AG04450 (cell line): ENCODE data around the gene C9orf153. TPM values are rescaled to one million over a fixed set of nuclear protein-coding genes. Genes with fewer than 3 reads are reported as not detected.

Experiments used
- CTCF ChIA-PET: fragments of 300-600, 350-600 bp; formaldehyde crosslinking; extraction: SDS; loops from one replicate; lab custom pipeline; 2022; ENCODE audit warnings: antibody characterized with exemption, inconsistent platforms; lab: Charles Lee
- POLR2A ChIA-PET: fragments of 350-600 bp; formaldehyde crosslinking; extraction: SDS; loops from one replicate; lab custom pipeline; 2021; ENCODE audit warnings: antibody characterized with exemption, inconsistent platforms; lab: Yijun Ruan, JAX
- DNase-seq: peaks from one replicate; pipeline ENCODE4 v3.0.0-alpha.2; 2011; ENCODE audit warnings: low read depth, low spot score
- H3K27ac ChIP-seq: one replicate; pipeline ENCODE4 v1.5.1; 2012; ENCODE audit warnings: low read depth, low read length, control low read depth
- H3K27me3 ChIP-seq: one replicate; pipeline ENCODE4 v1.6.0; 2012; ENCODE audit warnings: low read length; ENCODE audit not compliant: control insufficient read depth, insufficient read depth
- H3K4me3 ChIP-seq: 2 replicates; pipeline ENCODE4 v1.5.1; 2011; ENCODE audit warnings: mild to moderate bottlenecking, low read depth, low read length, control low read depth
- H3K9me3 ChIP-seq: 2 replicates; pipeline ENCODE4 v1.5.1; 2012; ENCODE audit warnings: low read length; ENCODE audit not compliant: control insufficient read depth, insufficient read depth
- polyA plus RNA-seq: library from polyadenylated mRNA; depleted of rRNA; stranded (reverse); fragments of >200 nt; gene quantifications from 2 replicates; pipeline ENCODE4 v1.2.3, GENCODE V29; 2011
- TF ChIP-seq, protein P1 (sequence below): IDR thresholded peaks from 2 replicates; pipeline ENCODE4 v1.5.1; 2011; ENCODE audit warnings: low read depth, low read length, control low read depth, inconsistent platforms

C9orf153 gene
- polyA plus RNA-seq, 1 experiment, result 0.30 TPM

DNA sequence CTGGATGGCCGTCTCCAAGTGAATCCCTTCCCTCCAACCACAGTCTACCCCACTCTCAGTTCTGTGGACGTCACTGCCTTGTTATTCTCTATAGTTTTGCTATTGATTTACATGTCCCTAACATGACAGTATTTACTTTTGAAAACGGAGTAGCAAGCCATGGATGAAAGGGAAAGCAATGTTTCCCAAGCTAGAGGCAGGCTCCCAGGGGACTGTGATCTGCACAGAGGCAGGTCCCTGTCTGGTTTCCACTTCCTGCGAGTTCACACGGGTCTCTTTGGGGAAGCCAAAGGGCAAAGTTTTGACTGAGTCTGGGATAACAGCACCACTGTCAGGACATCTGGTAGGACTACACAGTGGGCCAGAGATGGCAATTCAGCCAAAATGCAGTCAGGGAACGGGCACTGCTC is 12.7 kb downstream of the C9orf153 start:
- DNase-seq, result no peak
- ChIA-PET POLR2A (no interaction called here), CTCF (interaction anchor here (1.1 kb wide), 1 partner anchor 8 kb away, joined by 4 read pairs; no protein-coding TSS in a partner anchor)
- Histone ChIP-seq H3K4me3 (no peak overlapping the region), H3K27ac (no peak overlapping the region), H3K27me3 (no peaks in the 10 kb centered on the region), H3K9me3 (no peaks in the 10 kb centered on the region)
- TF ChIP-seq, protein P1, sequence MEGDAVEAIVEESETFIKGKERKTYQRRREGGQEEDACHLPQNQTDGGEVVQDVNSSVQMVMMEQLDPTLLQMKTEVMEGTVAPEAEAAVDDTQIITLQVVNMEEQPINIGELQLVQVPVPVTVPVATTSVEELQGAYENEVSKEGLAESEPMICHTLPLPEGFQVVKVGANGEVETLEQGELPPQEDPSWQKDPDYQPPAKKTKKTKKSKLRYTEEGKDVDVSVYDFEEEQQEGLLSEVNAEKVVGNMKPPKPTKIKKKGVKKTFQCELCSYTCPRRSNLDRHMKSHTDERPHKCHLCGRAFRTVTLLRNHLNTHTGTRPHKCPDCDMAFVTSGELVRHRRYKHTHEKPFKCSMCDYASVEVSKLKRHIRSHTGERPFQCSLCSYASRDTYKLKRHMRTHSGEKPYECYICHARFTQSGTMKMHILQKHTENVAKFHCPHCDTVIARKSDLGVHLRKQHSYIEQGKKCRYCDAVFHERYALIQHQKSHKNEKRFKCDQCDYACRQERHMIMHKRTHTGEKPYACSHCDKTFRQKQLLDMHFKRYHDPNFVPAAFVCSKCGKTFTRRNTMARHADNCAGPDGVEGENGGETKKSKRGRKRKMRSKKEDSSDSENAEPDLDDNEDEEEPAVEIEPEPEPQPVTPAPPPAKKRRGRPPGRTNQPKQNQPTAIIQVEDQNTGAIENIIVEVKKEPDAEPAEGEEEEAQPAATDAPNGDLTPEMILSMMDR, result no peak

DNA sequence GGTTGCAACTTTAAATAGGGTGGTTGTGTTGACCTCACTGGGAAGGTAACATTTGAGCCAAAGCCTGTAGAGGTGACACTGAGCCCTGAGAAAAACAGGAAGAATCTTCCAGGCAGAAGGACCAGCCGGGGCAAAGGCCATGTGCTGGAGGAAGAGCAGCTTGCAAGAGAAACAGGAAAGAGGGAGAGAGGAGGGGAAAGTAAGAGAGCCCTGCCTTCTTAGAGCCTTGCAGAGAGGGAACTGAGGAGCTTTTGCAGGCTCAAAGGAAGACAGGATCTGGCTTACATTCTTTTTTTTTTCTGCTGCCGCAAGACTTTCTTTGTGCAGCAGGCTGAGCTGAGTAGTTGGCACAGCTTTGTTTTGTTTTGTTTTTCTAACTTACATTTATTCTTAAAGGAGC is 17.4 kb downstream of the C9orf153 start:
- ChIA-PET POLR2A (no interaction called here), CTCF (no interaction called here)

DNA sequence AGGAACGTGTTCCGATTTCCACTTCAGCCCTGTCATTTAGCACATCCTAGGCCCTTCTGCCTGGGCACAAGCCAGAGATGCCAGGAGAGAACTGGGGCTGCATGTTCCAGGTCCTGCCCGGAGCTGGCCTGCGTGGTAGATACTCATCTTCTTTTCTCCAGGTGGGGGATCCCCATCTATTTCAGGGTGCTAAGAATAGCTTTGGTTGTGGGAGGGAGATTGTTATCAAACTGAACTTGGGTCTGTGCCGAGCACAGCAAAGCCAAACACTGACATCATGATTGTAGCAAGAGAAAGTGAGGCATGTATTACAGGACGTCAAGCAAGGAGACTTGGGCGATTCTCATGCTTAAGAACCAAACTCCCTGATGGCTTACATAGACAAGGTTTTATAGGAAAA is 18.2 kb downstream of the C9orf153 start:
- Histone ChIP-seq H3K9me3 (no peaks in the 10 kb centered on the region), H3K27ac (no peak overlapping the region), H3K27me3 (no peaks in the 10 kb centered on the region), H3K4me3 (no peak overlapping the region)
- TF ChIP-seq, protein P1, result no peak
- CTCF ChIA-PET, result interaction anchor here (0.6 to 3.6 kb wide), 4 partner anchors 38 to 424 kb away, joined by 3 to 27 read pairs (median 4); no protein-coding TSS in a partner anchor
- POLR2A ChIA-PET, result no interaction called here
- no peak for DNase-seq

More for the DNA sequence above, 17.4 kb downstream of the C9orf153 start:
- no peak for DNase-seq
- TF ChIP-seq, protein P1, result no peak
- H3K4me3 ChIP-seq, result no peak overlapping the region
- H3K27me3 ChIP-seq, result no peaks in the 10 kb centered on the region
- H3K9me3 ChIP-seq, result no peaks in the 10 kb centered on the region
- H3K27ac ChIP-seq, result no peak overlapping the region

DNA sequence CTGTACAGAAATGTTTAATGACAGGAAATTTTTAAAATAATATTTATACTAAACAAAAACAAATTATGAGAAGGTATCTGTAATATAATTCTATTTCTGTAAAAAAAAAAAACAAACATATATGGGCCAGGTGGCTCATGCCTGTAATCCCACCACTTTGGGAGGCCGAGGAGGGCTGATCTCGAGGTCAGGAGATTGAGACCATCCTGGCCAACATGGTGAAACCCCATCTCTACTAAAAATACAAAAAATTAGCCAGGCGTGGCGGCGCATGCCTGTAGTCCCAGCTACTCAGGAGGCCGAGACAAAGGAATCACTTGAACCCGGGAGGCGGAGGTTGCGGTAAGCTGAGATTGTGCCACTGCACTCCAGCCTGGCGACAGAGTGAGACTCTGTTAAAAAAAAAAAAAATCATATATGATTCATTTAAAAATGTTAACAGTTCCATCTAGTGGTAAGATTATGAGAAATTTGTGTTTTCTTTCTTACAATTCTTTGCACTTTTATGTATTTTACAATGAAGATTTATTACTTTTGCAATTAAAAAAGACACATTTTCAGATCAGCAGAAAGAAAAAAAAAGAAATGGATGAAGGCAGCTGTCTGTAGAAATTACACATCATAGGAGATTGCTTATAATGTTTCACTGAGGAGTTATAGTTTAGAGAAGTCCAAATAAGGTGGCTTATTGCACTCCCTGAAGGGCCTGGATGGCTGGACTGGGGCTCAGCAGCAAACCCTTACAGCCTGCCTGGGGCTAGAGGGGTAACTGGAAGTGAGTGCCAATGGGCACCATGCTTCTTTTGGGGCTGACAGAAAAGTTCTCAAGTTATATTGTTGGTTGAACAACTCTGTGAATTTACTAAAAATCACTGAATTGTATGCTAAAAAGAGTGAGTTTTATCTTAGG is 20.3 kb downstream of the C9orf153 start:
- TF ChIP-seq, protein P1, result no peak
- H3K9me3 ChIP-seq, result no peaks in the 10 kb centered on the region
- no peak overlapping the region for H3K4me3 ChIP-seq
- no peak overlapping the region for H3K27ac ChIP-seq
- no peak for DNase-seq
- CTCF ChIA-PET, result interaction anchor here (0.6 to 3.6 kb wide), 10 partner anchors 8 to 1115 kb away, joined by 3 to 27 read pairs (median 4); no protein-coding TSS in a partner anchor
- POLR2A ChIA-PET, result no interaction called here
- H3K27me3 ChIP-seq, result no peaks in the 10 kb centered on the region

DNA sequence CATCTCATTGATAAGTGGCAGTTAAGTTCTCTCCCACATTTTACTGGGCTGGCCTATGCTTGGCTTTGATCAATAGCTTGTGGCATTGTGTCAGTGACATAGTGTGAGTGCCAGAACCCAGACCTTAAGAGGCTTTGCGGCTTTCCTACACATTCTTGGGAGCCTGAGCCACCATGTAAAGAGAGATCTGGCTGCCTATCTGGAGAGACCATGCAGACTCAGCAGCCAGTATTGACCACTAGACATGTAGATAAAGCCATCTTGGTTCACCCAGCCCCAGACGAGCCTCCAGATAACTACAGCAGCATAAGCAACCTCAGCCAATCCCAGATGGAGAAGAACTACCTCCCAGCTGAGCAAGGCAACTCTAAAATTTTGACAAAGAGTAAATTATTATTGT is 28.6 kb downstream of the C9orf153 start:
- Histone ChIP-seq H3K9me3 (no peaks in the 10 kb centered on the region), H3K4me3 (no peak overlapping the region), H3K27ac (no peak overlapping the region), H3K27me3 (no peaks in the 10 kb centered on the region)
- TF ChIP-seq, protein P1, result no peak
- ChIA-PET POLR2A (no interaction called here), CTCF (no interaction called here)
- no peak for DNase-seq
